Measurements from ENCODE around the gene TRAF7. TPM values are rescaled to one million over a fixed set of nuclear protein-coding genes. Genes with fewer than 3 reads are reported as not detected.

TRAF7 gene
- total and polyA plus RNA-seq, 2 of the 13 experiments (the other 11 are each of a cell fraction or from before 2014, with no cell fraction given), result 47.9 to 65.6 TPM

GRCh38 chr16:2150418-2151187 is 5.0 kb upstream of the TRAF7 start:
- no TSS peak for BruUV-seq (replicated peaks)
- H3K27ac ChIP-seq (ENCODE audit: extremely low read length, insufficient read depth, low read length), result peak overlapping the region; percentile 25
- H3K9ac ChIP-seq (ENCODE audit: insufficient read depth, low read depth, low read length), result peak overlapping the region; percentile 55; the same call in 1 of the 2 replicates
- DNase-seq (ENCODE audit: low spot score), result peak; percentile 68
- H4K20me1 ChIP-seq (ENCODE audit: insufficient read depth, low read length), result peaks cover 68% of the 10 kb centered on the region
- peak overlapping the region; percentile 97 for H3K4me2 ChIP-seq (ENCODE audit: low read depth, low read length)
- intact Hi-C loops (cut with micrococcal nuclease; ENCODE audit: unreplicated experiment) (no loop called here), in situ Hi-C loops (cut with HindIII; ENCODE audit: extremely low pct_ligation_motif_present, low pct_unique_long_range_greater_than_20kb) (no loop called here)
- H3K9me3 ChIP-seq (ENCODE audit: low read length), result no peaks in the 10 kb centered on the region
- peaks cover 26% of the 10 kb centered on the region for H3K79me2 ChIP-seq (ENCODE audit: insufficient read depth, low read length)
- WGBS (ENCODE audit: low lambda C conversion rate), result 6% methylated on average over 7 of the region's 18 CpGs
- peaks cover 3 to 18% of the 10 kb centered on the region in 2 experiments; a peak in 3 of 5 replicates for H3K27me3 ChIP-seq (ENCODE audit: control insufficient read depth in 1 of 2, insufficient read depth in 2 of 2, low read length in 2 of 2)
- ATAC-seq, result peak; percentile 10
- no peak overlapping the region for H2AFZ ChIP-seq (ENCODE audit: low read length)
- H3K4me3 ChIP-seq (replicated peaks in 1 of 3; ENCODE audit: insufficient read depth in 1 of 3, low read depth in 2 of 3, low read length in 3 of 3), result peak overlapping the region in 1 of 3 experiments; percentile 98; a peak in 3 of 6 replicates
- peaks cover 0 to 11% of the 10 kb centered on the region in 2 experiments; a peak in 3 of 5 replicates for H3K36me3 ChIP-seq (replicated peaks in 1 of 2; ENCODE audit: control insufficient read depth in 1 of 2, insufficient read depth in 2 of 2, low read length in 2 of 2)
- FAIRE-seq, result peak; percentile 44
- H3K4me1 ChIP-seq (ENCODE audit: insufficient read depth, low read length), result peaks cover 79% of the 10 kb centered on the region
- CTCF ChIA-PET (ENCODE audit: low intra/inter-chr PET ratio, low total read pairs), result no interaction called here
- POLR2A ChIA-PET, result interaction anchor here (0.6 to 6.6 kb wide), 15 partner anchors 11 to 1186 kb away, joined by 3 to 79 read pairs (median 4); partner anchors contain the start of genes ECI1, PGP and RPS2
- 0 out of 2 replicates have a peak, but pooled peaks have one; percentile 32 for TF ChIP-seq ZBTB7A (CRISPR knock-in tag; IDR thresholded peaks at IDR 0.05)
- TF ChIP-seq ZNF816 (CRISPR knock-in tag; IDR thresholded peaks at IDR 0.05; ENCODE audit: borderline replicate concordance), result no peak
- peak; percentile 81; the same call in 1 of the 2 replicates for TF ChIP-seq AKAP8 (CRISPR knock-in tag; IDR thresholded peaks at IDR 0.05)
- TF ChIP-seq ATRX (CRISPR knock-in tag; IDR thresholded peaks at IDR 0.05; ENCODE audit: borderline replicate concordance), result no peak
- TF ChIP-seq ZNF296 (CRISPR knock-in tag; conservative IDR thresholded peaks at IDR 0.05), result no peak; the same call in 1 of the 2 replicates
- 0 out of 2 replicates have a peak, but pooled peaks have one; percentile 27 for TF ChIP-seq ZNF841 (CRISPR knock-in tag; IDR thresholded peaks at IDR 0.05; ENCODE audit: borderline replicate concordance)
- TF ChIP-seq HDAC1 (CRISPR knock-in tag; IDR thresholded peaks at IDR 0.05), result 0 out of 2 replicates have a peak, but pooled peaks have one; percentile 37
- TF ChIP-seq MBD4 (IDR thresholded peaks at IDR 0.05; ENCODE audit: borderline replicate concordance, low read length), result no peak
- no peak for TF ChIP-seq HOXD1 (CRISPR knock-in tag; IDR thresholded peaks at IDR 0.05)
- TF ChIP-seq ZNF589 (CRISPR knock-in tag; conservative IDR thresholded peaks at IDR 0.05), result no peak
- peak in 1 of 2 experiments; percentile 76 for TF ChIP-seq POLR2A (IDR thresholded peaks at IDR 0.05; ENCODE audit: insufficient read depth in 1 of 2, low read depth in 2 of 2, low read length in 2 of 2)
- peak; percentile 11; the same call in 1 of the 2 replicates for TF ChIP-seq NFIC (IDR thresholded peaks at IDR 0.05; ENCODE audit: low read length)
- TF ChIP-seq YEATS2 (CRISPR knock-in tag; IDR thresholded peaks at IDR 0.05; ENCODE audit: borderline replicate concordance), result no peak
- TF ChIP-seq ZNF713 (CRISPR knock-in tag; IDR thresholded peaks at IDR 0.05), result no peak
- 0 out of 2 replicates have a peak, but pooled peaks have one; percentile 23 for TF ChIP-seq ZBTB10 (CRISPR knock-in tag; IDR thresholded peaks at IDR 0.05; ENCODE audit: borderline replicate concordance)
- TF ChIP-seq ETV6 (CRISPR knock-in tag; conservative IDR thresholded peaks at IDR 0.05), result 0 out of 2 replicates have a peak, but pooled peaks have one; percentile 25
- TF ChIP-seq PITX1 (CRISPR knock-in tag; IDR thresholded peaks at IDR 0.05), result no peak; the same call in 1 of the 2 replicates
- peak; percentile 19 for TF ChIP-seq MED8 (CRISPR knock-in tag; IDR thresholded peaks at IDR 0.05; ENCODE audit: insufficient replicate concordance)
- TF ChIP-seq SSRP1 (CRISPR knock-in tag; IDR thresholded peaks at IDR 0.05), result peak; percentile 40; the same call in 1 of the 2 replicates
- no peak for TF ChIP-seq ZZZ3 (CRISPR knock-in tag; IDR thresholded peaks at IDR 0.05; ENCODE audit: borderline replicate concordance)
- TF ChIP-seq MTA3 (CRISPR knock-in tag; IDR thresholded peaks at IDR 0.05), result no peak
- TF ChIP-seq ZNF546 (CRISPR knock-in tag; conservative IDR thresholded peaks at IDR 0.05), result 0 out of 2 replicates have a peak, but pooled peaks have one; percentile 3
- TF ChIP-seq U2AF1 (optimal IDR thresholded peaks at IDR 0.05; ENCODE audit: low read depth, low read length), result no peak
- TF ChIP-seq HNRNPLL (IDR thresholded peaks at IDR 0.05; ENCODE audit: low read depth, low read length, poor library complexity, severe bottlenecking), result peak; percentile 21
